Hepatocyte (in vitro differentiated cells): ENCODE results near the gene VSIG8. TPM values are rescaled to one million over a fixed set of nuclear protein-coding genes. Genes with fewer than 3 reads are reported as not detected.

Experiments
- DNase-seq: peaks from one replicate; pipeline ENCODE4 v3.0.0-alpha.2; 2016; ENCODE audit warnings: low spot score
- H2AFZ ChIP-seq: fragments of 200-600 bp; sonication (generic); 2 replicates; pipeline ENCODE4 v1.6.0; 2016; ENCODE audit warnings: antibody characterized with exemption, mild to moderate bottlenecking
- H3K27ac ChIP-seq: fragments of 200-600 bp; sonication (generic); 2 replicates; pipeline ENCODE4 v1.5.1; 2016; ENCODE audit warnings: mild to moderate bottlenecking
- H3K27me3 ChIP-seq: fragments of 200-600 bp; sonication (generic); 2 replicates; pipeline ENCODE4 v1.6.1; 2016
- H3K36me3 ChIP-seq: fragments of 200-600 bp; sonication (generic); replicated peaks from 2 replicates; pipeline ENCODE4 v1.5.1; 2016; ENCODE audit warnings: low read depth; ENCODE audit not compliant: insufficient read depth
- H3K4me1 ChIP-seq: fragments of 200-600 bp; sonication (generic); 2 replicates; pipeline ENCODE4 v1.5.1; 2016; ENCODE audit warnings: mild to moderate bottlenecking, moderate library complexity; ENCODE audit not compliant: insufficient read depth
- H3K4me2 ChIP-seq: fragments of 200-600 bp; sonication (generic); 2 replicates; pipeline ENCODE4 v1.6.0; 2016
- H3K4me3 ChIP-seq: fragments of 200-600 bp; sonication (generic); 2 replicates; pipeline ENCODE4 v1.5.1; 2016; ENCODE audit warnings: mild to moderate bottlenecking
- H3K79me2 ChIP-seq: fragments of 200-600 bp; sonication (generic); 2 replicates; pipeline ENCODE4 v1.6.0; 2017; ENCODE audit warnings: mild to moderate bottlenecking
- H3K9me2 ChIP-seq: fragments of 200-600 bp; sonication (generic); replicated peaks from 2 replicates; pipeline ENCODE4 v1.6.0; 2017; ENCODE audit warnings: mild to moderate bottlenecking; ENCODE audit not compliant: insufficient read depth
- H3K9me3 ChIP-seq: fragments of 200-600 bp; sonication (generic); 2 replicates; pipeline ENCODE4 v1.5.1; 2016; ENCODE audit warnings: low read depth, mild to moderate bottlenecking
- H4K20me1 ChIP-seq: fragments of 200-600 bp; sonication (generic); 2 replicates; pipeline ENCODE4 v1.6.0; 2016; ENCODE audit warnings: mild to moderate bottlenecking; ENCODE audit not compliant: insufficient read depth, poor library complexity, severe bottlenecking
- CTCF ChIP-seq: fragments of 200-600 bp; sonication (generic); IDR thresholded peaks from 2 replicates; pipeline ENCODE4 v1.5.1; 2016; ENCODE audit warnings: antibody characterized with exemption, mild to moderate bottlenecking; ENCODE audit not compliant: poor library complexity
- EZH2 ChIP-seq: fragments of 200-600 bp; sonication (generic); IDR thresholded peaks from 2 replicates; pipeline ENCODE4 v1.6.1; 2016; ENCODE audit warnings: antibody characterized with exemption, mild to moderate bottlenecking, borderline replicate concordance
- EZH2phosphoT487 ChIP-seq: fragments of 200-600 bp; sonication (generic); IDR thresholded peaks from one replicate; pipeline ENCODE4 v1.6.1; 2018; ENCODE audit warnings: antibody characterized with exemption, mild to moderate bottlenecking, low read depth, moderate library complexity; ENCODE audit not compliant: unreplicated experiment, severe bottlenecking
- WGBS: methylation state at CpG from one replicate; pipeline ENCODE4 v1.1.6; 2016; ENCODE audit warnings: low lambda C conversion rate; ENCODE audit errors: missing lambda C conversion rate; 5-methylcytosine and 5-hydroxymethylcytosine counted together
- polyA plus RNA-seq: library from polyadenylated mRNA; unstranded; fragments of >200 nt; fragmentation: Nextera tagmentation; extraction: Ambion mirVana; gene quantifications from 2 replicates; pipeline ENCODE4 v1.2.1, GENCODE V29; 2016
- total RNA-seq: library from RNA; depleted of rRNA; stranded (reverse); fragments of >200 nt; gene quantifications from 2 replicates; pipeline ENCODE4 v1.2.3, GENCODE V29; 2014

Gene VSIG8
- total and polyA plus RNA-seq, 2 experiments from 2014 or later, result 0.13 to 0.33 TPM

- H4K20me1 ChIP-seq, result no peaks in the 10 kb centered on the region
- H3K4me3 ChIP-seq, result no peak overlapping the region
- no peaks in the 10 kb centered on the region for H3K36me3 ChIP-seq
- DNase-seq, result no peak
- H3K9me3 ChIP-seq, result no peaks in the 10 kb centered on the region
- peaks cover 9% of the 10 kb centered on the region for H3K4me1 ChIP-seq
- H2AFZ ChIP-seq, result no peak overlapping the region
- H3K4me2 ChIP-seq, result no peak overlapping the region
- no peaks in the 10 kb centered on the region for H3K79me2 ChIP-seq
- no peak overlapping the region for H3K27ac ChIP-seq
- no peaks in the 10 kb centered on the region for H3K9me2 ChIP-seq
- H3K27me3 ChIP-seq, result no peaks in the 10 kb centered on the region
- 91% methylated on average over 4 of the region's 4 CpGs for WGBS
- TF ChIP-seq EZH2phosphoT487, result no peak
Observed at GRCh38 chr1:159843459-159843858, 19.0 kb downstream of the VSIG8 start.

- no peak for DNase-seq
- H3K36me3 ChIP-seq, result no peaks in the 10 kb centered on the region
- no peaks in the 10 kb centered on the region for H4K20me1 ChIP-seq
- WGBS, result 65% methylated on average over 2 of the region's 2 CpGs
- TF ChIP-seq CTCF, result no peak
- TF ChIP-seq EZH2phosphoT487, result no peak
- no peak for TF ChIP-seq EZH2
- H3K4me3 ChIP-seq, result no peak overlapping the region
- H3K27ac ChIP-seq, result no peak overlapping the region
- H3K27me3 ChIP-seq, result no peaks in the 10 kb centered on the region
- no peaks in the 10 kb centered on the region for H3K9me3 ChIP-seq
- no peaks in the 10 kb centered on the region for H3K9me2 ChIP-seq
- H3K79me2 ChIP-seq, result no peaks in the 10 kb centered on the region
- no peak overlapping the region for H3K4me2 ChIP-seq
- H2AFZ ChIP-seq, result no peak overlapping the region
- peaks cover 7% of the 10 kb centered on the region for H3K4me1 ChIP-seq
Observed at GRCh38 chr1:159841749-159842148, 20.7 kb downstream of the VSIG8 start.

- no peaks in the 10 kb centered on the region for H3K9me2 ChIP-seq
- no peaks in the 10 kb centered on the region for H3K4me1 ChIP-seq
- H3K36me3 ChIP-seq, result no peaks in the 10 kb centered on the region
- no peak overlapping the region for H2AFZ ChIP-seq
- H3K27me3 ChIP-seq, result no peaks in the 10 kb centered on the region
- no peaks in the 10 kb centered on the region for H4K20me1 ChIP-seq
- H3K4me3 ChIP-seq, result no peak overlapping the region
- H3K79me2 ChIP-seq, result no peaks in the 10 kb centered on the region
- no peak for DNase-seq
- WGBS, result 92% methylated on average over 5 of the region's 5 CpGs
- no peak overlapping the region for H3K27ac ChIP-seq
- no peak overlapping the region for H3K4me2 ChIP-seq
- no peak for TF ChIP-seq EZH2phosphoT487
- no peak for TF ChIP-seq CTCF
- no peak for TF ChIP-seq EZH2
- no peaks in the 10 kb centered on the region for H3K9me3 ChIP-seq
Observed at GRCh38 chr1:159839116-159839849, 23.2 kb downstream of the VSIG8 start.

GRCh38 chr1:159838715-159839114, 23.7 kb downstream of the VSIG8 start:
- no peak overlapping the region for H2AFZ ChIP-seq
- H4K20me1 ChIP-seq, result no peaks in the 10 kb centered on the region
- no peaks in the 10 kb centered on the region for H3K27me3 ChIP-seq
- H3K4me3 ChIP-seq, result no peak overlapping the region
- no peaks in the 10 kb centered on the region for H3K4me1 ChIP-seq
- DNase-seq, result no peak
- no peaks in the 10 kb centered on the region for H3K9me2 ChIP-seq
- WGBS, result 78% methylated on average over 1 of the region's 1 CpG
- no peaks in the 10 kb centered on the region for H3K36me3 ChIP-seq
- no peaks in the 10 kb centered on the region for H3K9me3 ChIP-seq
- no peaks in the 10 kb centered on the region for H3K79me2 ChIP-seq
- H3K27ac ChIP-seq, result no peak overlapping the region
- no peak overlapping the region for H3K4me2 ChIP-seq
- TF ChIP-seq CTCF (no peak), EZH2phosphoT487 (no peak), EZH2 (no peak)
